Pancreas (tissue), 10 donors: ENCODE results near the gene RAP1GAP. TPM values are rescaled to one million over a fixed set of nuclear protein-coding genes. Genes with fewer than 3 reads are reported as not detected.
A peak's percentile ranks its signal among the peaks of the same experiment; 100 is the strongest.

Source experiments
- ATAC-seq, 4 donors: fragments of 200-7000 bp; cut with Tn5 transposase; one replicate each; pipeline versions ENCODE4 v1.8.0 to v1.9.1; 2020; ENCODE audit warnings: mild to moderate bottlenecking in 4 of 4, moderate library complexity in 4 of 4
- DNase-seq, 6 donors: peaks; one replicate each; pipeline ENCODE4 v3.0.0-alpha.2; 2020
- FAIRE-seq: peaks from 2 replicates; lab custom pipeline; 2012; peaks lifted over from hg19 to GRCh38; lab: Jason Lieb, UNC
- H3K27ac ChIP-seq, 4 donors: fragments of 200-600 bp; sonication (generic); 1 replicate in 3 of 4; 2 replicates in 1 of 4; pipeline versions ENCODE4 v1.5.0 to v1.8.0; 2020
- H3K27me3 ChIP-seq, 4 donors: fragments of 200-600 bp; one replicate each; pipeline ENCODE4 v1.8.0; 2021
- H3K36me3 ChIP-seq, 3 donors: fragments of 200-600 bp; sonication (generic) in 1 of 3; one replicate each; pipeline versions ENCODE4 v1.5.0 to v1.8.0; 2020 to 2021
- H3K4me1 ChIP-seq, 3 donors: fragments of 200-600 bp; one replicate each; pipeline ENCODE4 v1.8.0; 2021
- H3K4me3 ChIP-seq, 4 donors: fragments of 200-600 bp; sonication (generic) in 2 of 4; one replicate each; pipeline versions ENCODE4 v1.5.0 to v1.8.0; 2020 to 2021
- H3K9me3 ChIP-seq, 4 donors: fragments of 200-600 bp; one replicate each; pipeline ENCODE4 v1.8.0; 2021
- CTCF ChIP-seq, 4 donors: fragments of 200-600 bp; sonication (generic) in 3 of 4; IDR thresholded peaks; one replicate each; pipeline versions ENCODE4 v1.5.0 to v1.8.0; 2021; ENCODE audit warnings: antibody characterized with exemption in 4 of 4
- WGBS, 2 donors: extraction: QIAGEN DNeasy Blood & Tissue Kit; methylation state at CpG; one replicate each; pipeline ENCODE4 v1.1.7; 2013; 5-methylcytosine and 5-hydroxymethylcytosine counted together
- intact Hi-C, 3 donors: fragments of 100-400 bp; cut with DNase I; formaldehyde crosslinking; loops; one replicate each; pipeline versions ENCODE4 v1.11.1 to v1.14.2; 2022
- polyA plus RNA-seq, 2 donors: library from polyadenylated mRNA; stranded (reverse); fragments of 200-250 nt; gene quantifications; one replicate each; pipeline ENCODE4 v1.2.3, GENCODE V29; 2013
- total RNA-seq, 6 donors: library from RNA; stranded (reverse); fragmentation: NEBNext Ultra II Directional in 4 of 6; extraction: Animal tissue kit (Norgen Biotek cat#: 25700) in 4 of 6; gene quantifications; one replicate each; pipeline versions ENCODE4 v1.2.1 to v1.2.4, GENCODE V29; 2021 to 2023
- donor health status: healthy with polysubstance abuse.
- donor health status: DM: no; HTN: no; CAD: no; lungs with moderate emphysema.
- donor health status: DM: no; HTN: no; CAD: no.
- donor health status: control.
- donor health status: control.
- donor health status: Bipolar disorder and iron deficiency.
- donor health status: DM: yes; HTN: yes; CAD: no.
- donor health status: DM: no; HTN: no; CAD: no.
- donor health status: DM: no; HTN: no; CAD: no.
- donor health status: DM: yes; HTN: yes; CAD: no.

The RAP1GAP gene
- total and polyA plus RNA-seq, 8 donors: 53.4 to 100 (median 73.0) TPM

- intact Hi-C loops: no loop called here
- ATAC-seq (no peak), FAIRE-seq (no peak), DNase-seq (peak in 1 of 6 donors; percentile 21)
- no peak overlapping the region for H3K27ac ChIP-seq
- no peak for TF ChIP-seq CTCF (IDR thresholded peaks at IDR 0.05)
- H3K36me3 ChIP-seq: peaks cover 0 to 54% (median 22%) of the 10 kb centered on the region in 3 donors
- H3K27me3 ChIP-seq: no peaks in the 10 kb centered on the region
- H3K9me3 ChIP-seq: no peaks in the 10 kb centered on the region
- no peaks in the 10 kb centered on the region for H3K4me1 ChIP-seq
- 78 to 86% methylated on average over 6 to 7 of the region's 7 CpGs for WGBS, 2 donors
- H3K4me3 ChIP-seq: no peak overlapping the region
These were observed 70.7 kb downstream of the RAP1GAP start for GRCh38 chr1:21598417-21598816.

- H3K27ac ChIP-seq: no peak overlapping the region
- peaks cover 0 to 47% (median 22%) of the 10 kb centered on the region in 3 donors for H3K36me3 ChIP-seq
- no peak for TF ChIP-seq CTCF (IDR thresholded peaks at IDR 0.05)
- 89 to 90% methylated on average over 15 to 19 of the region's 19 CpGs for WGBS, 2 donors
- H3K4me3 ChIP-seq: no peak overlapping the region
- no peaks in the 10 kb centered on the region for H3K9me3 ChIP-seq
- no peak for ATAC-seq
- H3K27me3 ChIP-seq: no peaks in the 10 kb centered on the region
- intact Hi-C loops: no loop called here
- peak in 2 of 6 donors; percentile 33 to 75 for DNase-seq
- H3K4me1 ChIP-seq: no peaks in the 10 kb centered on the region
- FAIRE-seq: no peak
These were observed 71.4 kb downstream of the RAP1GAP start for GRCh38 chr1:21597753-21598152.

- no peaks in the 10 kb centered on the region for H3K27me3 ChIP-seq
- H3K9me3 ChIP-seq: no peaks in the 10 kb centered on the region
- no peak for DNase-seq
- H3K36me3 ChIP-seq: peaks cover 0 to 36% (median 19%) of the 10 kb centered on the region in 3 donors
- no peaks in the 10 kb centered on the region for H3K4me1 ChIP-seq
- H3K4me3 ChIP-seq: no peak overlapping the region
- 77 to 83% methylated on average over 2 of the region's 2 CpGs for WGBS, 2 donors
- intact Hi-C loops: no loop called here
- no peak for TF ChIP-seq CTCF (IDR thresholded peaks at IDR 0.05)
- no peak overlapping the region for H3K27ac ChIP-seq
- ATAC-seq: no peak
- no peak for FAIRE-seq
These were observed 72.5 kb downstream of the RAP1GAP start for GRCh38 chr1:21596628-21597027.

GRCh38 chr1:21596174-21596573 is 73.0 kb downstream of the RAP1GAP start:
- no peak for TF ChIP-seq CTCF (IDR thresholded peaks at IDR 0.05)
- FAIRE-seq: no peak

More at GRCh38 chr1:21596174-21596573, 73.0 kb downstream of the RAP1GAP start:
- 89 to 90% methylated on average over 11 of the region's 11 CpGs for WGBS, 2 donors
- ATAC-seq: no peak
- Histone ChIP-seq H3K9me3 (no peaks in the 10 kb centered on the region), H3K4me3 (no peak overlapping the region), H3K27ac (no peak overlapping the region), H3K36me3 (peaks cover 0 to 35% (median 19%) of the 10 kb centered on the region in 3 donors), H3K27me3 (no peaks in the 10 kb centered on the region), H3K4me1 (no peaks in the 10 kb centered on the region)
- DNase-seq: peak in 2 of 6 donors; percentile 48 to 77
- intact Hi-C loops: no loop called here
